Heart left ventricle (tissue), 16 donors: Measurements from ENCODE around the gene SH3PXD2A. TPM values are rescaled to one million over a fixed set of nuclear protein-coding genes. Genes with fewer than 3 reads are reported as not detected.

ENCODE experiments used
- ATAC-seq, 4 donors: fragments of 200-7000 bp; cut with Tn5 transposase; one replicate each; pipeline ENCODE4 v1.9.1; 2020 to 2022; ENCODE audit warnings: moderate library complexity in 4 of 4, mild to moderate bottlenecking in 3 of 4, moderate number of reproducible peaks in 1 of 4
- DNase-seq, 5 donors: peaks; one replicate each; pipeline ENCODE4 v3.0.0-alpha.2; 2020
- H3K27ac ChIP-seq, 12 donors: fragments of 200-600 bp; sonication (generic) in 4 of 12; one replicate each; pipeline versions ENCODE4 v1.5.0 to v1.8.0; 2016 to 2022; ENCODE audit warnings: mild to moderate bottlenecking in 2 of 12
- H3K27me3 ChIP-seq, 9 donors: fragments of 200-600 bp; sonication (generic) in 2 of 9; one replicate each; pipeline versions ENCODE4 v1.5.1 to v1.8.0; 2016 to 2022; ENCODE audit warnings: mild to moderate bottlenecking in 3 of 9
- H3K36me3 ChIP-seq, 9 donors: fragments of 200-600 bp; sonication (generic) in 2 of 9; one replicate each; pipeline versions ENCODE4 v1.5.0 to v1.8.0; 2018 to 2022; ENCODE audit warnings: mild to moderate bottlenecking in 2 of 9
- H3K4me1 ChIP-seq, 12 donors: fragments of 200-600 bp; sonication (generic) in 4 of 12; one replicate each; pipeline versions ENCODE4 v1.5.0 to v1.8.0; 2016 to 2022; ENCODE audit warnings: mild to moderate bottlenecking in 3 of 12
- H3K4me3 ChIP-seq, 12 donors: fragments of 200-600 bp; sonication (generic) in 4 of 12; one replicate each; pipeline versions ENCODE4 v1.5.0 to v1.8.0; 2017 to 2022; ENCODE audit warnings: mild to moderate bottlenecking in 9 of 12, moderate library complexity in 4 of 12
- H3K9me3 ChIP-seq, 12 donors: fragments of 200-600 bp; sonication (generic) in 4 of 12; one replicate each; pipeline versions ENCODE4 v1.5.0 to v1.8.0; 2016 to 2022; ENCODE audit warnings: mild to moderate bottlenecking in 1 of 12
- POLR2A ChIP-seq, 2 donors: fragments of 450-650 bp; IDR thresholded peaks; one replicate each; pipeline ENCODE4 v1.6.1; 2017; ENCODE audit warnings: antibody characterized with exemption in 2 of 2, mild to moderate bottlenecking in 2 of 2, moderate library complexity in 2 of 2
- WGBS, 4 donors: extraction: QIAGEN DNeasy Blood & Tissue Kit in 2 of 4; methylation state at CpG; one replicate each; pipeline versions ENCODE4 v1.1.5 to v1.1.7; 2013 to 2018; 5-methylcytosine and 5-hydroxymethylcytosine counted together
- intact Hi-C, 10 donors: fragments of 100-400 bp; cut with DNase I; formaldehyde crosslinking; loops; one replicate each; pipeline versions ENCODE4 v1.11.1 to v1.14.2; 2022
- polyA plus RNA-seq, 2 donors: library from polyadenylated mRNA; stranded (reverse); fragments of 200-250 nt; gene quantifications; one replicate each; pipeline ENCODE4 v1.2.3, GENCODE V29; 2013
- total RNA-seq, 9 donors: library from RNA; depleted of rRNA in 2 of 9; stranded (reverse); fragments of >200 nt in 2 of 9; fragmentation: NEBNext Ultra II Directional in 3 of 9; extraction: Animal tissue kit (Norgen Biotek cat#: 25700) in 3 of 9; gene quantifications; one replicate each; pipeline versions ENCODE4 v1.1.0 to v1.2.4, GENCODE V29; 2016 to 2023
- TF ChIP-seq, protein P1 (sequence below), 12 donors: fragments of 200-600 bp; sonication (generic) in 4 of 12; IDR thresholded peaks; one replicate each; pipeline versions ENCODE4 v1.5.0 to v1.8.0; 2018 to 2022; ENCODE audit warnings: antibody characterized with exemption in 12 of 12, mild to moderate bottlenecking in 5 of 12
- donor health status: ischemic (EF 13 %, LVEDD 7.1; RV severe dilation, severe dysfunction).
- donor health status: healthy with polysubstance abuse.
- donor health status: DM: no; HTN: yes; CAD: no.
- donor health status: DM: no; HTN: no; CAD: no.
- donor health status: ischemic (EF 25% LVEDD 6.9; RV normal size, moderate dysfunction).
- donor health status: ischemic (EF 25% LVEDD 5.7; RV mildly dilated, moderate dysfunction).
- donor health status: healthy.
- donor health status: DM: yes; HTN: yes; CAD: no.
- donor health status: ischemic (EF 35%, LVEDD 5.7; RV mildly dilated, moderate dysfunction).
- donor health status: nonischemic (EF 11% LVEDD 7.7; RV severe dilation, severe dysfunction).
- donor health status: DM: yes; HTN: yes; CAD: no.
- donor health status: PGD.
- donor health status: ischemic (EF 29% LVEDD 5.4; RV normal size, mild dysfunction).
- donor health status: nonischemic (EF 23%, LVEDD 6.1; RV moderate dilation, normal function).

The SH3PXD2A gene
- total and polyA plus RNA-seq, 11 donors, result 11.8 to 43.4 (median 31.1) TPM

- Histone ChIP-seq H3K4me3 (no peak overlapping the region), H3K9me3 (no peaks in the 10 kb centered on the region), H3K36me3 (no peaks in the 10 kb centered on the region), H3K27ac (no peak overlapping the region), H3K4me1 (peaks cover 14 to 55% (median 34%) of the 10 kb centered on the region in 12 donors), H3K27me3 (peaks cover 0 to 5% (median 0%) of the 10 kb centered on the region in 9 donors)
- ATAC-seq, result no peak
- intact Hi-C loops, result loop anchor here in 8 of 10 donors (2.0 to 10.0 kb wide), 8 partner anchors 52 to 259 kb away; no protein-coding TSS in a partner anchor
- peak in 1 of 5 donors; percentile 41 for DNase-seq
- WGBS, 4 donors, result 80 to 94% (median 90%) methylated on average over 5 of the region's 5 CpGs
- no peak for TF ChIP-seq POLR2A (IDR thresholded peaks at IDR 0.05)
- TF ChIP-seq, protein P1, sequence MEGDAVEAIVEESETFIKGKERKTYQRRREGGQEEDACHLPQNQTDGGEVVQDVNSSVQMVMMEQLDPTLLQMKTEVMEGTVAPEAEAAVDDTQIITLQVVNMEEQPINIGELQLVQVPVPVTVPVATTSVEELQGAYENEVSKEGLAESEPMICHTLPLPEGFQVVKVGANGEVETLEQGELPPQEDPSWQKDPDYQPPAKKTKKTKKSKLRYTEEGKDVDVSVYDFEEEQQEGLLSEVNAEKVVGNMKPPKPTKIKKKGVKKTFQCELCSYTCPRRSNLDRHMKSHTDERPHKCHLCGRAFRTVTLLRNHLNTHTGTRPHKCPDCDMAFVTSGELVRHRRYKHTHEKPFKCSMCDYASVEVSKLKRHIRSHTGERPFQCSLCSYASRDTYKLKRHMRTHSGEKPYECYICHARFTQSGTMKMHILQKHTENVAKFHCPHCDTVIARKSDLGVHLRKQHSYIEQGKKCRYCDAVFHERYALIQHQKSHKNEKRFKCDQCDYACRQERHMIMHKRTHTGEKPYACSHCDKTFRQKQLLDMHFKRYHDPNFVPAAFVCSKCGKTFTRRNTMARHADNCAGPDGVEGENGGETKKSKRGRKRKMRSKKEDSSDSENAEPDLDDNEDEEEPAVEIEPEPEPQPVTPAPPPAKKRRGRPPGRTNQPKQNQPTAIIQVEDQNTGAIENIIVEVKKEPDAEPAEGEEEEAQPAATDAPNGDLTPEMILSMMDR (IDR thresholded peaks at IDR 0.05), result no peak
These were observed 1.4 kb upstream of the SH3PXD2A start for GRCh38 chr10:103856797-103857170.

DNA sequence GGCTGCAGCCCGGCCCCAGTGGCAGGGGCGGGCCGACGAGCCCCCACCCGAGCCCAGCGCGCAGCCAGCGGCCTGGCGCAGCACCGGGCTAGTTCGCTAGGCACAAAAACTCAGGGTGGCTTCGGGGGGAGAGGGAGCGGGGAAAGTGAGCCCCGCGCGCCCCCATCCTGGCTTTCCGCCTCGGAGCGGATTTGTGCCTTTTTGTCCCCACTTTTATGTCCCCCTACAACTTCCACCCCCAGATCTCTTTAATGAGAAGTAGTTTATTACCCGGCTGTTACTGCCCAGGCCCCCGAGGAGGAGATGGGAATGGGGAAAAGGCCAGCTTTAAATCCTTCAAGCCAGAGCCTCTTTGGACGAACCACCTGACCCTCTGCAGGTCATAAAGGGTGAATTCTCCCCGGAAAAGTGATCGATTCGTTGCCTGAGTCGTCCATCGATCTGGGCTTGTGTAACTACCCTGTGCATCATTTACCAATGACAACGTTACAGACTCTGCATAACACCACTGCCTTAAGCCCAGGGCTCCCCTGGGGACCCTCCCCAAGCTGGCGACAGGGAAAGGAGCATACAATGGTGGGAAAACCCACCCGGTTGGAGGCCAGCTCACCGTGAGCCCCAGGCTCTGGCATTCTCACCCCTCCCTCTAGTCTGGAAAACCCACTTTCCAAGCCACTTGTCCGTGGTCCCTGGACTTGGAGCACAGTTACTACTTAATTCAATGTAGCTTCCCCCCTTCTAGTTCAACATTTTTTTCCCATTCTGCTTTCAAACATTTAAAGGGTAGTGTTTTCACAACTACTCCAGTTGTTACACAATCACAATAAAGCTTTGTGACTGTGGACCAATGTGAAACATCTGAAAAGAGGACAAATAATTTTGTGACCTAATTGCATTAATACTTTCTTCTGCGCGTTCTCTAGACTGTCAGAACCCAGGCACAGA, 748 bp upstream of the SH3PXD2A start:
- H3K36me3 ChIP-seq, result no peaks in the 10 kb centered on the region
- peak overlapping the region in 10 of 12 donors; percentile 58 to 91 (median 84) for H3K27ac ChIP-seq
- ATAC-seq (no peak), DNase-seq (no peak)
- H3K9me3 ChIP-seq, result no peaks in the 10 kb centered on the region
- intact Hi-C loops, result loop anchor here in 8 of 10 donors (2.0 to 10.0 kb wide), 9 partner anchors 35 to 259 kb away; no protein-coding TSS in a partner anchor
- TF ChIP-seq, protein P1 (IDR thresholded peaks at IDR 0.05), result no peak
- TF ChIP-seq POLR2A (IDR thresholded peaks at IDR 0.05), result no peak
- H3K4me1 ChIP-seq, result peaks cover 14 to 62% (median 40%) of the 10 kb centered on the region in 12 donors
- WGBS, 4 donors, result 22 to 32% (median 25%) methylated on average over 27 to 34 of the region's 34 CpGs
- H3K27me3 ChIP-seq, result peaks cover 0 to 5% (median 0%) of the 10 kb centered on the region in 9 donors
- peak overlapping the region; percentile 60 to 98 (median 81) for H3K4me3 ChIP-seq

GRCh38 chr10:103854686-103855391, 537 bp downstream of the SH3PXD2A start:
- intact Hi-C loops, result loop anchor here in 7 of 10 donors (2.0 to 10.0 kb wide), 9 partner anchors 34 to 258 kb away; no protein-coding TSS in a partner anchor
- peaks cover 0 to 5% (median 0%) of the 10 kb centered on the region in 9 donors for H3K27me3 ChIP-seq

More at GRCh38 chr10:103854686-103855391, 537 bp downstream of the SH3PXD2A start:
- TF ChIP-seq, protein P1 (IDR thresholded peaks at IDR 0.05), result peak in 3 of 12 donors; percentile 34 to 38 (median 37)
- no peak for TF ChIP-seq POLR2A (IDR thresholded peaks at IDR 0.05)
- WGBS, 4 donors, result 1 to 3% (median 1%) methylated on average over 16 to 53 of the region's 53 CpGs
- peak overlapping the region; percentile 60 to 98 (median 81) for H3K4me3 ChIP-seq
- no peaks in the 10 kb centered on the region for H3K36me3 ChIP-seq
- H3K9me3 ChIP-seq, result no peaks in the 10 kb centered on the region
- ATAC-seq (peak in 3 of 4 donors; percentile 31 to 41 (median 39)), DNase-seq (peak; percentile 71 to 79 (median 75))
- H3K4me1 ChIP-seq, result peaks cover 14 to 73% (median 53%) of the 10 kb centered on the region in 12 donors
- H3K27ac ChIP-seq, result peak overlapping the region; percentile 65 to 91 (median 84)
